Superior temporal gyrus (tissue), 1 donor: ENCODE data around the gene MZT2A.
"Not testable (repeated sequence)": the region's sequence is repeated elsewhere in the genome, so short reads cannot be mapped to it uniquely, and the experiment has no call there.

Experiments used
- DNase-seq: peaks from one replicate; pipeline ENCODE4 v3.0.0-alpha.2; 2016; ENCODE audit errors: extremely low spot score

The MZT2A gene, protein sequence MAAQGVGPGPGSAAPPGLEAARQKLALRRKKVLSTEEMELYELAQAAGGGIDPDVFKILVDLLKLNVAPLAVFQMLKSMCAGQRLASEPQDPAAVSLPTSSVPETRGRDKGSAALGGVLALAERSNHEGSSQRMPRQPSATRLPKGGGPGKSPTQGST

DNA sequence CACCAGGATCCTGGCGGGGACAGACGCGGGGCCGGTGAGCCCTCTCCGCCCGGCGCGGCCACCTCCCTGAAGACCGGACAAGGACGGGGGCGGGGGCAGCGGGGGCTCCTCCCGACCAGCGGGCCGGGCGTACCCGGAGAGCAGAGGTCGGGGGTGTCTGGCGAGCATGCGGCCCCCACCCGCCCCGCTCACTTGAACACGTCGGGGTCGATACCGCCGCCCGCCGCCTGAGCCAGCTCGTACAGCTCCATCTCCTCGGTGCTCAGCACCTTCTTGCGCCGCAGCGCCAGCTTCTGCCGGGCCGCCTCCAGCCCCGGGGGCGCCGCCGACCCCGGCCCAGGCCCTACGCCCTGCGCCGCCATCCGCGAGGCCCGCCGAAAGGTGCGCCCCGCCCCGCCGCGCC is at the start of gene MZT2A:
Gene MZT2A, minus strand, starts transcription at position 383 of the 403 bp plus-strand sequence. Its CDS starts 21 bp downstream, at position 362.
- not testable (repeated sequence) for DNase-seq

DNA sequence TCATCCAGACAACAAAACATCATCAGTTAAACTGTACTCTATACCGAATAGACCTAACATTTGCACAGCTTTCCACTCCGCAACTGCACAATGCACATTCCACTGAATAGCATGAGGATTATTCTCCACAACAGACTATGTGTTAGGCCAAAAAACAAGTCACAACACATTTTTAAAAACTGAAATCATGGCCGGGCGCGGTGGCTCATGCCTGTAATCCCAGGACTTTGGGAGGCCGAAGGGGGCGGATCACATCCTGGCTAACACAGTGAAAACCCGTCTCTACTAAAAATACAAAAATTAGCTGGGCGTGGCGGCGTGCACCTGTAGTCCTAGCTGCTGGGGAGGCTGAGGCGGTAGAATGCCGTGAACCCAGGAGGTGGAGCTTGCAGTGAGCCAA is 46.7 kb upstream of the MZT2A start:
- DNase-seq = not testable (repeated sequence)

DNA sequence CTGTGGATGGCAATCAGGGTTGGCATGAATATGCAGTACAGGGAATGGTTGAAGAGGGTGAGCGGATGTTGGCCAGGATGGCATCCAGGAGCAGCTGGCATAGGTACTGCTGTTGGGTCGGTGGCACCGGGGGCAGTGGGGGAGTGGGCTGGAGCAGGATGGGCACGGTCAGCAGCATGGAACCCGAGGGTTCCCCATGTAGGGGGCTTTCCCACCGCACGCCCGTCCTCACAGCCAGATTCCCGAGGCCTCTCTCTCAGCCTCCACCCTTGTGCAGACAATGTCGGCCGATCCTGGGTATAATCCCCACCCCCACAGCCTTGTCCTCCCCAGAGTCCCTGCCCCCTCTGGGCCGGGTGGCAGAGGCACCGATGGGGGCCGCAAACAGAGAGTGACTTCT is 44.6 kb upstream of the MZT2A start:
- not testable (repeated sequence) for DNase-seq

DNA sequence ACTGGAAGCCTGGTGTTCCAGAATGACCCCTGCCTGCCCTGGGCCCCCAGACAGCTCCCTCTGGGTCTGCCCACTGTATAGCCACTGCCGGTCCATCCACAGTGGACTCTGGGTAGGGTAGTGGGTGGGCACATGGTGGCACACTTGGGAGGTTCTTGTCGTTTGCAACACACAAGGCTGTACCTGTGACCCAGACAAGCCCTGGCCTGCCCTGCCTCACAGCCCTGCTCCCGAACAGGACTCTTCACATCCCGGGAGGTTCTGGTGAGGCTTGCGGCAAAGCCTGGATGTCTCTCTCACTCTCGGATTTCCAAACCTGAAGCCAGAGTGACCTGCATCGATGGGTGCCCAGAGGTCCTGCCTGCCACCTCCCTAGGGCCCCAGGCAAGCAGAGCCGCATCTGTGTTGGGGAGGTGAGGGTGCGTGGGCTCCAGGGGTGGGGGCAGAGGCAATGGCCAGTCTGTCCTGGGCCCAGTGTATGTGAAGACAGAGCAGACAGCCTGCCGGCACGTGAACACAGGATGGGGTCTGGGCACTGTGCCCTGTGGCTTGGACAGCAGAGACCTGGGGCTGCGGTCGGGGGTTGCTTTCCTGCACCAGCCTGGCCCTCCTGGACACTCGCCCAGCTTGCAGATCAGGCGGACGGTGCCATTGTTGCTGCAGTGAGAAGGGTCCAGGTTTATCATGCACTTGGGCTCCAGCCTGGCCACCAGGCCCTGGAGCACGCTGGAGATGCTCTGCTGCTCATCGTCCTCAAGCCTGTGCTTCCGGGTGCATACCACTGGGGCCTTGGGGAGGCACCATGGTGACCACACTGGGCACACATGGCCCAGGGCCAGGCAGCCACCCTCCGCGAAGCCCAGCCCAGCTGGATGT is 44.0 kb upstream of the MZT2A start:
- DNase-seq = not testable (repeated sequence)

DNA sequence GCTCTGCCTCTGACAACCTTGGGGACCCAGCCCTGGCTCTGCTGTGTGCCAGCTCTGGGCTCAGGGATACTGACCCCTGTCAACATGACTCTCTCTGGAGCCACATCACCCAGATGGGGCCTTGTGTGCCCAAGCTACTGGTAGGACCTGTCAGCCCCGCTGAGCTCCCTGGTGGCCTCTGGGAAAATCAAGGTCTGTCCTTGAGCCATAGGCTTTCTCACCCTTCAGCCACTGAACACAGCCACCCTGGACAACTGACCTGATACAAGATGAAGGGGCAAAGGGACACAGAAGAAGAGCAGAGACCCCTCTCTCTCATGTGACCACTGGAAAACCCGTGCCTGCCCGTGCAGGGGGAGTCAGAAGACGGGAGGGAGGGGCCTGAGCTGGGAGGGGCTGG is 43.3 kb upstream of the MZT2A start:
- no peak for DNase-seq

DNA sequence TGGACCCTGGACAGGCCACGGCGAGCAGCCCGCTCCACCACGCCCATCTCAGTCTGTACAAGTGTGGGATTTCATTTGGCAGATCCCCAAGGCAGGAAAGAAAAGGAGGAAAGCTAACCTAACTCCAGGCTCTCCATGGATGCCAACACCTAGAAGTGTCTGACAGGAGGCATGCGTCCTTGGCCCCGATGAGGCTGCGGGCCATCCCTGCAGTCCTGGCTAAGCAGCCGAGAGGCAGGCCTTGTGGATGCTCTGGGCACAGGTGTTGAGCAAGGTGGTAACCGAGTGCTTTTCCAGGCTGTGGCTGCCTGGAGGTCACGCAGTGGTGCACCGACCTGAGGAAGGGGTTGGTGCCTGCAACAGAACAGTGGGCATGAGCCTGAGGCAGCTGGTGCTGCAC is 42.8 kb upstream of the MZT2A start:
- not testable (repeated sequence) for DNase-seq

DNA sequence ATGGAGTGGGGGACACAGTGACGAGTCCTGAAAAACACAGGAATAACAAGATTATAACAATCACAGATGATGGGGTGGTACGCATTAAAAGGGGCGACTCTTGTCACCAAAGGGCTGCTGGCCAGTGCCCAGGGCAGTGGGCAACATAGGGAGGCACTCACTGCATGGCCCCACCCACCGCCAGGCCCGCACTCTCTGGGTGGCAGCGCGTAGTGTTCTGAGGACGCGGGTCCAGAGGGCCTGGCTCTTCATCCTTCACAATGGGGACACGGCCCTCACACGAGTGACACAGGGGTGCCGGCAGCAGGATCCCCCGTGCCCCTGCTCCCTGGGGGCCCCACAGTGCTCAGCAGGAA is 42.1 kb upstream of the MZT2A start:
- not testable (repeated sequence) for DNase-seq

DNA sequence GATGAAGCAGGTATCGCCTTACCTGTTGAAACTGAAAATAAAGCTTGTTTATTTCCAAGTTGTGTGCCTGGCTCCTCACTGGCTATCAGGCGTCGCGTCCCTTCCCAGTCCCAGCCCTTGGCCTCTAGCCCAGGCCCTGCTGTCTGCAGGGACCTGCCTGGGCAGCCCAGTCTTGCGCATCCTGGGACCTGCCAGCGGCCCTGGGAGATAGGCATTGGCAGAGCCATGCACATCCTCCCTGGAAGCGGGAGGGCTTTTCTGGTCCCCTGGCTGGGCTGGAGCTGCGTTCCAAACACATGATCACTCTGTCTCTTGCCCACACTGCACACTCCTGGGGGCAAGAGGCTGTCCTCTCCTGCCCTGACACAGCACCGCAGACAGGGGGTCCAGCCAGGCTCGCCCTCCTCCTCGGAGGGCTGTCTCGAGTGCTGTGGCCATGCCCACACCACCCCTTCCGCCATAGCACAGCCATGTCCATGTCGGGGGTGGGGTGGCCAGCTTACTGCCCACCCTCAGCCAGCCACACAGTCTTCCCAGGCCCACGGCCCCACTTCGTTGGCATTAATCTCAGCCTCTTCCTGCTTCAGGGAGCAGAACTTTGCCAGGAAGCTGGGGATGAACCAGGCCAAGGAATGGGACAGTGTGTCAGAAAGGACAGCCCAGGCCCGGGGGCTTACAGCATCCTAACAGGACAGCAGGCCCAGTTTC is 41.6 kb upstream of the MZT2A start:
- DNase-seq = not testable (repeated sequence)

DNA sequence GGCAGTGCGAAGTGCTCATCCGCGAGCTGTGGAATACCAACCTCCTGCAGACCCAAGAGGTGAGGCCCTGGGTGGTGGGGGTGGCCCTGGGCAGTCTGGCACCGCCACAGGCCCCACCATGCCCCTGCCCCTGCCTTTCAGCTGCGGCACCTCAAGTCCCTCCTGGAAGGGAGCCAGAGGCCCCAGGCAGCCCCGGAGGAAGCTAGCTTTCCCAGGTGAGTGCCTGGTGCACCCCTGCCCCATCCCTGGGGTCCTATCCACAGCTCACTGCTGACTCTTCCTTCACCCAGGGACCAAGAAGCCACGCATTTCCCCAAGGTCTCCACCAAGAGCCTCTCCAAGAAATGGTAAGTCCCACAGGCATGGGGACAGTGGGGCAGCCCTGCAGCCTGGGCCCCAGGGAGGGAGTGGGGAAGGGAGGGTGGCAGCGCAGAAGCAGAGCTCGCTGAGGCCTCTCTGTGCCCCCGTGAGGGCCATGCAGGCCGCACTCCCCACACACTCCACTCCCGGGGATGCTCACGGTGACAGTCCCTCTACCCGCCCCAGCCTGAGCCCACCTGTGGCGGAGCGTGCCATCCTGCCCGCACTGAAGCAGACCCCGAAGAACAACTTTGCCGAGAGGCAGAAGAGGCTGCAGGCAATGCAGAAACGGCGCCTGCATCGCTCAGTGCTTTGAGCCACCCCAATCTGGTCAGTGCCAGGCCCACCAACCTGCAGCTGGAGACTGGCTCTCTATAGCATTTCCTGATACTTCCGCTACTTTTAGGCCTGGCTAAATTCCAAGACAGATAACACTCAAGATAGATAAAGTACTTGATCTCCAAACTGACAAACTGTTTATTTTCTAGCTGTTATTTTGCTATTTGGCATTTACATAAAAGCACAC is 40.8 kb upstream of the MZT2A start:
- not testable (repeated sequence) for DNase-seq

DNA sequence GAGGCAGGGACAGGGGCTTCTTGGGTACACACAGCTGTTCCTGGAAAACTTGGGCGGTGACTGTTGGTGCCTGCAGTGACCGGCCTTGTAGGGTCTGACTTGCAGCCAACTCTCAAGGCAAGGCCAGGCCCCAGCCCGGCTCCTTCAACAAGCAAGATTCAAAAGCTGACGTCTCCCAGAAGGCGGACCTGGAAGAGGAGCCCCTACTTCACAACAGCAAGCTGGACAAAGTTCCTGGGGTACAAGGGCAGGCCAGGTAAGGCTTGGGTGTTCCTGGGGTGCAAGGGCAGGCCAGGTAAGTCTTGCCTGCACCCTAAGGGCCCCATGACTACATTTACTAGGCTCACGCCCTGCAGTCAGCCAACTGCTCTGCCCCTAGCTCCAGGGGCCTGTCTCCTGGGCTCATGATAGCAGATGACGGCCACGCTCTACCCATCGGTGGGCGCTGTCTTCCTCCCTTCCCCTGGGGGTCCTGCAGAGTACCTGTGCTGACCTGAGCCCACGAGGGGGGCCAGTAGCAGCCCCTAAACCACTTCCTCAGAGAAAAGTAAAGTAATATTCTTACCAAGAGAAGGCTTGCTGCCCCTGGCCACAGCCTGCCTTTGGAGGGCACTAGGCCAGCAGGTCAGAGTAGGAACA is 39.5 kb upstream of the MZT2A start:
- not testable (repeated sequence) for DNase-seq

DNA sequence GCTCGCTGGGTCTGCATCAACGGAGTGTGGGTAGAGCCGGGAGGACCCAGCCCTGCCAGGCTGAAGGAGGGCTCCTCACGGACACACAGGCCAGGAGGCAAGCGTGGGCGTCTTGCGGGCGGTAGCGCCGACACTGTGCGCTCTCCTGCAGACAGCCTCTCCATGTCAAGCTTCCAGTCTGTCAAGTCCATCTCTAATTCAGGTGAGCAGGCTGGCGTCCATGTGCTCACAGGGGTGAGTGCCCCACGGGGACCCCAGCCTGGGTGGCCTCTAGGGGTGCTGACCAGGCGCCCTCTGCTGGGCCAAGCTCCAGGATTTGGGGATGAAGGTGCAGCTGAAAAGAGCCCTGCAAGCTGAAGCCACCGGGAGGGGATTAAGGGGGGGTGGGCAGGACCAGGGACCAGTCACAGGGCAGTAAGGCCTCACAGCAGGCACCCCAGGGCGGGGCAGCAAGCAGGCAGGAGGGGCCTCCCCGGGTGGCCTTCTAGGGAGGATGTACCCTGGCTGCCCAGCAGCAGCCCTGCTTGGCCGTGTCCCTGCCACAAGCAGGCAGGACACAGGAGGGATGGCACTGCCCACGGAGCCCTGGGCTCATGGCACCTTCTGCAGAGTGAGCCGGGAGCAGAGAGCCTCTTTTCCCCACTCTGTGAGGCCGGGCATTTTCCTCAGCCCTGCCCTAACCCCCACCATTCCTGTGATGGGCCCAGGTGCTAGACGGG is 38.6 kb upstream of the MZT2A start:
- DNase-seq = not testable (repeated sequence)

DNA sequence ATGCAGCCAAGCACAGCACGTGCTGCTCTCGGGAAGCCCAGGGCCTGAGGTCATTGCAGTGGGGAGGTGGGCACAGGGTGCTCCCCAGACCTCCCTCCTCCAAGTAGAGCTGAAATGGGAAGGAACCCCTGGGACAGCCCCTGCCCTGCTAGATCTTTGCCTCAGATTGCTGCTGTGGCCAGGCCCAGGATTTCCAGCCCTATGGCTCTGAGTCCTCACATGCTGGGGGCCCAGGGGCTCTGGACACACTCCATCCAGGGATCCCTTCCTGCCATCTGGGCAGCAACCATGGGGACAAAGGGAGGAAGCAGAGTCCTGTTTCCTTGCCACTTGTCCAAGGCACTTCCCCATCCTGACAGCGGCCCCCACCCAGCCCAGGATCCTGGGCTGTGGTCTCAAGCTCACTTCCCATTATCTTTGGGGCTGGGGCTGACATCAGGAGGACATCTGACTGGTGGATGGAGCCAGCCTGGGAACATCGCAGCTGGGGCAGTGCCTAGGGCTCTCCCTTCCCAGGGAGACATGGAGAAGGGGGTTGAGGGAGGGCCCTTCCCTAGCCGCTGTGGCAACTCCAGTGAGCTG is 37.8 kb upstream of the MZT2A start:
- not testable (repeated sequence) for DNase-seq

DNA sequence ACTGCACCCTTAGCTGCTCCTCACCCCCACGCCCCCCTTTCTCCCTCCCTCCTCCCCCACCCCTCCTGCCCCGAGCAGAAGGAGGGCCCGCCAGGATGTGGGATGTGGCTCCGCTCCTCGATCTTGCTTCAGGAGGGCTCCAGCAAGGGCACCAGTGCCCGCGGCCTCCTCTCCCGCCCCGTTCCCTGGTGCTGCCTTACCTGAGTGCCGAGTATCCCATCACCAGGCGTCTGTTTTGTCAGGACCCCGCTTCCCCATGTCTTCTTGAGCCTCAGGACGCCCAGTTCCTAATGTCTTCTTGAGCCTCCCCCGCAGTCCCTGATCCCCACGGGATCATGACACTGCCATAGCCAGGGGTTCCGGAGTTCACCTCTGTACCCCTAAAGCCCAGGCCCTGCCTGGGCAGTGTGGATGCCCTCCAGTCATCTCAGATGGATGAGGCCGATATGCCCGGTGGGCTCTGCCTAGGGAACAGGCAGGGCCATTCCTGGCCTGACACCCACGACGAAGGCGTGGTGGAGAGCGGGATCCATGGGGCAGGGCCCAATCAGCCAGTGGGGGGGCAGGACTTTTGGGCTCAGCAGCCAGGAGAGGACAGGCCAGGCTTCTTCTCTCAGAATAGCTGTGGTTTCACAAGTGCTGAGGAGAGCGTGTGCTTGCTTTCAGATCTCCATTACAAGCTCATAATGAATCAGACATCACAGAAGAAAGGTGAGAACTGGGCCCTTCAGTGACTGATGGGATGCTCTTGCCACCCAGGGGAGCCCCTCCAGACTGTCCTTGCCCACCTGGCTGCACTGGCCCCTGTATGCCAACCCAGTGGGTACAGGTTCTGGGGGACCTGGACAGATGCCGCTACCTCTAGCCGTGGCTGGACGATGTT is 37.0 kb upstream of the MZT2A start:
- not testable (repeated sequence) for DNase-seq

DNA sequence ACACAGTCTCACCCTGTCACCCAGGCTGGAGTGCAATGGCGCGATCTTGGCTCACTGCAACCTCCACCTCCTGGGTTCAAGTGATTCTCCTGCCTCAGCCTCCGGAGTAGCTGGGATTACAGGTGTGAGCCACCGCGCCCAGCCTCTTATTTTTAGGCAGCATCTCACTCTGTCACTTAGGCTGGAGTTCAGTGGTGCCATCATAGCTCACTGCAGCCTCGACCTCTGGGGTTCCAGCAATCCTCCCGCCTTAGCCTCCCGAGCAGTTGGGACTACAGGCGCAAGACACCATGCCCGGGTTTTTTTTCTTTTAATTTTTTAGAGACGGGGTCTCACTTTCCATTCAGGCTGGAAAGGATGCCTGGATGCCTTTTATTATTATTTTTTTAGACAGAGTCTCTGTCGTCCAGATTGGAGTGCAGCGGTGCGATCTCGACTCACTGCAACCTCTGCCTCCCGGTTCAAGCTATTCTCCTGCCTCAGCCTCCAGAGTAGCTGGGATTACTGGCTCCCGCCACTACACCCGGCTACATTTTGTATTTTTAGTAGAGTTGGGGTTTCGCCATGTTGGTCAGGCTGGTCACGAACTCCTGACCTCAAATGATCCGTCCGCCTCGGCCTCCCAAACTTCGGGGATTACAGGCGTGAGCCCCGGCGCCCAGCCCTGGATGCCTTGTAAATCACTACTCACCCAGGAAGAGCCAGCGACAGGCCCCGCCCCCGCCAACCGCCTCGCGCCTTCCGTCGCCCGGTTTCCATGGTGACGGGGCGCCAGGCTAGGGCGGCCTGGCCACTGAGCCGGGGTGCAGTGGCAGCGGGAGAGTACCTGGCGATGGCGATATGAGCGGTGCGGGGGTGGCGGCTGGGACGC is 35.2 kb upstream of the MZT2A start, which contains the start of gene CCDC74A:
Gene CCDC74A, plus strand, starts transcription at position 758 of the 871 bp plus-strand sequence. Its CDS starts 83 bp downstream, at position 841.
- peak; percentile 12 for DNase-seq

DNA sequence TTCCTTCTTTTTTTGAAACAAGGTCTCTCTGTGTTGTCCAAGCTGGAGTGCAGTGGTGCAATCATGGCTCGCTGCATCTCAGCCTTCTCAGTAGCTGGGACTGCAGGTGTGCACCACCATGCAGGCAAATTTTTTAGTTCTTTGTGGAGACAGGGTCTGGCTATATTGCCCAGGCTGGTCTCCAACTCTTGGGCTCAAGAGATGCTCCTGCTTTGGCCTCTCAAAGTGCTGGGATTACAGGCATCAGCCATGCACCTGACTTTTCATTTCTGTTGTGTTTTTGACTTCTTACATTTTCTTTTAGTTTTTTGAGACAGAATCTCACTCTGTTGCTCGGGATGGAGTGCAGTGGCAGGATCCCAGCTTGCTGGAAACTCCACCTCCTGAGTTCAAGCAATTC is 33.1 kb upstream of the MZT2A start:
- DNase-seq = not testable (repeated sequence)

DNA sequence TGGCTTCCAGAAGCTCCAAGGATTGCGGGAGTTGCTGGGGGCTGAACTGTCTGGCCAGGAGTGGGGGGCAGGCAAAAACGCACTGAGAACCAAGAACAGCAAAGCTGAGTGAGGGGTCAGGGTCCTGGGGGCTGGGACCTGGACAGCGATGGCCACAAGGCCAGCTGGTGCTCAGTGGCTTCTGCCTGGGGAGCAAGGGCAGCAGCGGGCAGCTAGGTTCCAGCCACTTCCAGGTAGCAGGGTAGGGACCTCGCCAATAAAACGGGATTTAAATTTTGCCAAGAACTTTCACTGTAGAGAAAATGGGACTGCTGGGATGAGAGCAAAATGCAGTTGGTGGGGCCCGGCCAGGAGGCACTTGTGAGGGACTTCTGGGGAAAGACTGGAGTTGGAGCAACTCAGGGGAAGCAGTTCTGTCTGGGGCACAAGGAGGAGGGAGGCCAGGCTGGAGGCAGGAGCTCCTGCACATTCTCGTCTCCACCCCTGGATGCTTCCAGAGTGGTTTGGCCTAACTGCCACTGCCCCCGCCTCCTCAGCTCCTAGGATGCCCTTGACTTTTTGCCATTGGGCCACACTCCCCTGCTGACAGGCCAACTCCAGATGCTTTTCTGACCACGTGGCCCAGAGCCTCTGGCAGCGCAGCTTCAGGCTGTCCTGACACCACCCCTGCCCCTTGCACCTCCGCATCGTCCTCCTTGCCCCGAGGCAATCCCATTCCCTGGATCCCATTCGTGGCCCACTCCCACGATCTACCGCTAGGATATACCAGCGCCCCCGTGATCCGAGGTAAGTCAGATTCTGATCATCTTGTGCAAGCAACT is 30.0 kb upstream of the MZT2A start:
- no peak for DNase-seq

DNA sequence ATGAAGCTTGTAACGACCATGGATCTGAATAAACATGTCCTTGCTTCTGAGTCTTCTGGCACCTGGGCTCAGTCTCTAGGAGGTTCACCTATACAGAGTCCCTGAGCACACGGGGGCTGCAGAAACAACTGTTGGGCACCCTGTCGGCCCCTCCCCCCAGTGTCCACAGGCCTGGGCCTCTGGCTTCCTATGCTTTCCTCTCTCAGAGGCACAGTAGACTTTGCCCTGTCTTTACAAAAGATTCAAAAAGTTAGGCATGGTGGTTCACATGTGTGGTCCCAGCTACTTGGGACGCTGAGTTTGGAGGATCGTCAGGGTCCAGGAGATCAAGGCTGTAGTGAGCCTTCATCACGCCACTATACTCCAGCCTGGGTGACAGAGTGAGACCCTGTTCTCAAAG is 29.3 kb upstream of the MZT2A start:
- not testable (repeated sequence) for DNase-seq
